Measurements from ENCODE around the gene SLCO6A1. TPM values are rescaled to one million over a fixed set of nuclear protein-coding genes. Genes with fewer than 3 reads are reported as not detected.

The SLCO6A1 gene
- total RNA-seq, 4 donors from 2014 or later = not detected

DNA sequence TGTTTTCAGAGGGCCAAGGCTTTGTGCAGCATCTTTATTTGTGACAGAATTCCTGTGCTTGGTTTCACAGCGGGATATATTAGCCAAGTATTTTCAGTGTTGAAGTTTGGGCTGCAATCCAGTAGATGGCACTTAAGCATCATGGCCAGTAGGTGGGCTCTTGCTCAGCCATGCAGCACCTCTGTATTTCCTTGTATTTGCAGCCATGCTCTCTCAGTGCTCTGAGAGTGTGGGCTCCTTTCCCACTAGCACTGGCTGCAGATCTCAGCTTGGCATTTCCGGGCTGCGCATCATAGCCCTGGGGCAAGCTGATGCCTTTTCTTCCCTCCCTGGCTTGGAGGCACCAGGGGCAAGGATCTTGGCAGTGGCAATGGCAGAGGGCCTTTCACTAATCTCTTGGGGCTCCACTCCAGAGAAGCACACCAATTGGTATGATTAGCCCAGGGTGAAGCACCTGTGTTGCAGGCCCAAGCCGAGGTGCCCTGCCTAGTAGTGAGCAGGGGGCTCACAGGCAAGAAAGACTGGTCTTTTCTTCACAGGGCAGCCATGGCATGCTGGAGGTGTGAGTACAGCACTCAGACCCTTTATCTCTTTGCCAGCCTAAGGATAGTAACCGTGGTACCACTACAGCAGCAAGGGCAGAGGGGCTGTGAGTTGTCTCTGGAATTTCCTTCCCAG lies 48.3 kb downstream of the SLCO6A1 start:
- in situ Hi-C loops (cut with MboI; ENCODE audit: low sequenced_read_pairs in 4 of 4) = no loop called here
- Histone ChIP-seq H3K27ac (no peak overlapping the region), H3K4me1 (no peaks in the 10 kb centered on the region), H3K9me3 (no peaks in the 10 kb centered on the region), H3K4me3 (no peak overlapping the region), H3K36me3 (no peaks in the 10 kb centered on the region), H3K27me3 (no peaks in the 10 kb centered on the region)
- DNase-seq = no peak
- no peak for ATAC-seq
- intact Hi-C loops (cut with DNase I; ENCODE audit: low total_unique reads) = no loop called here
- TF ChIP-seq POLR2A (IDR thresholded peaks at IDR 0.05) = no peak
- TF ChIP-seq, protein P1, sequence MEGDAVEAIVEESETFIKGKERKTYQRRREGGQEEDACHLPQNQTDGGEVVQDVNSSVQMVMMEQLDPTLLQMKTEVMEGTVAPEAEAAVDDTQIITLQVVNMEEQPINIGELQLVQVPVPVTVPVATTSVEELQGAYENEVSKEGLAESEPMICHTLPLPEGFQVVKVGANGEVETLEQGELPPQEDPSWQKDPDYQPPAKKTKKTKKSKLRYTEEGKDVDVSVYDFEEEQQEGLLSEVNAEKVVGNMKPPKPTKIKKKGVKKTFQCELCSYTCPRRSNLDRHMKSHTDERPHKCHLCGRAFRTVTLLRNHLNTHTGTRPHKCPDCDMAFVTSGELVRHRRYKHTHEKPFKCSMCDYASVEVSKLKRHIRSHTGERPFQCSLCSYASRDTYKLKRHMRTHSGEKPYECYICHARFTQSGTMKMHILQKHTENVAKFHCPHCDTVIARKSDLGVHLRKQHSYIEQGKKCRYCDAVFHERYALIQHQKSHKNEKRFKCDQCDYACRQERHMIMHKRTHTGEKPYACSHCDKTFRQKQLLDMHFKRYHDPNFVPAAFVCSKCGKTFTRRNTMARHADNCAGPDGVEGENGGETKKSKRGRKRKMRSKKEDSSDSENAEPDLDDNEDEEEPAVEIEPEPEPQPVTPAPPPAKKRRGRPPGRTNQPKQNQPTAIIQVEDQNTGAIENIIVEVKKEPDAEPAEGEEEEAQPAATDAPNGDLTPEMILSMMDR (IDR thresholded peaks at IDR 0.05 in 4 of 5, conservative IDR thresholded peaks at IDR 0.05 in 1 of 5) = no peak

DNA sequence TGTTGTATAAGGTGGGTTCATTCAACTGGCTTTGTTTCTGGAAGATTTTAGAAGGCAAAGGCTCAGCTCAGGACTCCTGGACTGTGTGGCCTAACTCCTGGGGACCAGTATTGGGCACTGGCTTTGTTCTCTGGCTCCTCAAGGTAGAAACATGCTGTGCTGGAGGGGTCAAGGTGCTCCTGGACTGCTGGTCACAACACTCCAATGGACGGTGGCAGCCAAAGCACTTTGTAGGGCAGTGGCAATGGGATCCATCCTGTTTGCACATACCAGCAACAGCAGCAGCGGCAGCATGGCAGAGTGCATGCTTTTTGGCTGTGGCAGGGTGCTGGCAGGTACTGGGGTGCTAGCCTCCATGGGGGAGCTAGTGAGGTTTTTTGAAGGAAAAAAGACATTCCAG lies 65.3 kb downstream of the SLCO6A1 start:
- TF ChIP-seq, protein P1 (IDR thresholded peaks at IDR 0.05 in 4 of 5, conservative IDR thresholded peaks at IDR 0.05 in 1 of 5) = no peak
- TF ChIP-seq POLR2A (IDR thresholded peaks at IDR 0.05) = no peak
- Histone ChIP-seq H3K36me3 (no peaks in the 10 kb centered on the region), H3K27me3 (no peaks in the 10 kb centered on the region), H3K4me1 (no peaks in the 10 kb centered on the region), H3K4me3 (no peak overlapping the region), H3K27ac (no peak overlapping the region), H3K9me3 (no peaks in the 10 kb centered on the region)
- in situ Hi-C loops (cut with MboI; ENCODE audit: low sequenced_read_pairs in 4 of 4) = no loop called here
- intact Hi-C loops (cut with DNase I; ENCODE audit: low total_unique reads) = no loop called here
- DNase-seq (no peak), ATAC-seq (no peak)

DNA sequence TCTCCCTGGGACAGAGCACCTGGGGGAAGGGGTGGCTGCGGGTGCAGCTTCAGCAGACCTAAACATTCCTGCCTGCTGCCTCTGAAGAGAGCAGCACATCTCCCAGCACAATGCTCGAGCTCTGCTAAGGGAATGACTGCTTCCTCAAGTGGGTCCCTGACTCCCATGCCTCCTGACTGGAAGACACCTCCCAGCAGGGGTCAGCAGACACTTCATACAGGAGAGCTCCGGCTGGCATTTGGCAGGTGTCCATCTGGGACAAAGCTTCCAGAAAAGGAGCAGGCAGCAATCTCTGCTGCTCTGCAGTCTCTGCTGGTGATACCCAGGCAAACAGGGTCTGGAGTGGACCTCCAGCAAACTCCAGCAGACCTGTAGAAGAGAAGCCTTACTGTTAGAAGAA lies 77.2 kb downstream of the SLCO6A1 start:
- H3K36me3 ChIP-seq = no peaks in the 10 kb centered on the region
- no peaks in the 10 kb centered on the region for H3K9me3 ChIP-seq
- H3K4me1 ChIP-seq = no peaks in the 10 kb centered on the region
- no peaks in the 10 kb centered on the region for H3K27me3 ChIP-seq
- DNase-seq (no peak), ATAC-seq (no peak)
- no peak overlapping the region for H3K27ac ChIP-seq
- in situ Hi-C loops (cut with MboI; ENCODE audit: low sequenced_read_pairs in 4 of 4) (no loop called here), intact Hi-C loops (cut with DNase I; ENCODE audit: low total_unique reads) (no loop called here)
- TF ChIP-seq POLR2A (IDR thresholded peaks at IDR 0.05) = no peak
- TF ChIP-seq, protein P1 (IDR thresholded peaks at IDR 0.05 in 4 of 5, conservative IDR thresholded peaks at IDR 0.05 in 1 of 5) = no peak
- no peak overlapping the region for H3K4me3 ChIP-seq

DNA sequence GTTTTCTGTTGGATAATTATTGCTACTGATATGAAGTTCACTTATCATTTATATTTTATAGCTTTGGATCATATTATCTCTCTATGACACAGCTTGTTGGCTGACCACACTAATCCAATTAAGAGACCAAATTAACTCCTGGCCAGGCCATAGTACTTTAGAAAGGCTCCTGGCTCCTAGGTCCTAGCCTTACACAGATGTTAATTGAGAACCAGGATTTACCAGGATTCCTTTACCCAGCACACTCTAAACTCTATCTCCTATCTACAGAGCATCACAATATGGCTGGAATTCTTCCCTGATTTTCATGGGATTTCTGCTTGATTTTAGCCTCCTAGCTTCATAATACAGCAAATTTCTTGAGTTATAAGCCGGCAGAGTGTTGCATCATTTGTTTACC lies 80.3 kb downstream of the SLCO6A1 start:
- TF ChIP-seq POLR2A (IDR thresholded peaks at IDR 0.05) = no peak
- TF ChIP-seq, protein P1 (IDR thresholded peaks at IDR 0.05 in 4 of 5, conservative IDR thresholded peaks at IDR 0.05 in 1 of 5) = no peak
- Histone ChIP-seq H3K4me3 (no peak overlapping the region), H3K36me3 (no peaks in the 10 kb centered on the region), H3K27ac (no peak overlapping the region), H3K4me1 (no peaks in the 10 kb centered on the region), H3K9me3 (no peaks in the 10 kb centered on the region), H3K27me3 (no peaks in the 10 kb centered on the region)
- ATAC-seq (no peak), DNase-seq (no peak)
- in situ Hi-C loops (cut with MboI; ENCODE audit: low sequenced_read_pairs in 4 of 4) (no loop called here), intact Hi-C loops (cut with DNase I; ENCODE audit: low total_unique reads) (no loop called here)

DNA sequence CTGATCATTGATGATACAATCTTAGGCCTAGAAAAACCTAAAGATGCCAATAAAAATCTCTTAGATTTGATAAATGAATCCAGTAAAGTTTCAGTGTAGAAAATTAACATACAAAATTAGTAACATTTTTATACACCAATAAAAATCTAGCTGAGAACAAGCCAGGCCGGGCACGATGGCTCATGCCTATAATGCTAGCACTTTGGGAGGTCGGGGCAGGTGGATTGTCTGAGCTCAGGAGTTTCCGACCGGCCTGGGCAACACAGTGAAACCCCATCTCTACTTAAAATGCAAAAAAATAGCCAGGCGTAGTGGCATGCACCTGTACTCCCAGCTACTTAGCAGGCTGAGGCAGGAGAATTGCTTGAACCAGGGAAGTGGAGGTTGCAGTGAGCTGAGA lies 84.4 kb downstream of the SLCO6A1 start:
- Histone ChIP-seq H3K9me3 (no peaks in the 10 kb centered on the region), H3K27me3 (no peaks in the 10 kb centered on the region), H3K27ac (no peak overlapping the region), H3K4me1 (no peaks in the 10 kb centered on the region), H3K36me3 (no peaks in the 10 kb centered on the region), H3K4me3 (no peak overlapping the region)
- in situ Hi-C loops (cut with MboI; ENCODE audit: low sequenced_read_pairs in 4 of 4) = no loop called here
- ATAC-seq (no peak), DNase-seq (no peak)
- intact Hi-C loops (cut with DNase I; ENCODE audit: low total_unique reads) = no loop called here
- TF ChIP-seq POLR2A (IDR thresholded peaks at IDR 0.05) = no peak
- TF ChIP-seq, protein P1 (IDR thresholded peaks at IDR 0.05 in 4 of 5, conservative IDR thresholded peaks at IDR 0.05 in 1 of 5) = no peak

Measured in gastrocnemius medialis (tissue), 4 donors.